Adrenal gland (tissue), 12 donors: ENCODE data around the gene NAALADL2. TPM values are rescaled to one million over a fixed set of nuclear protein-coding genes. Genes with fewer than 3 reads are reported as not detected.

ENCODE experiments used
- DNase-seq, 7 donors: peaks; one replicate each; pipeline ENCODE4 v3.0.0-alpha.2; 2019 to 2020
- H3K27ac ChIP-seq, 5 donors: fragments of 200-600 bp; sonication (generic) in 4 of 5; 1 replicate in 3 of 5; 2 replicates in 2 of 5; pipeline versions ENCODE4 v1.5.1 to v1.8.0; 2016 to 2020; ENCODE audit warnings: mild to moderate bottlenecking in 1 of 5
- H3K27me3 ChIP-seq: fragments of 200-600 bp; 2 replicates; pipeline ENCODE4 v1.8.0; 2021
- H3K36me3 ChIP-seq, 2 donors: fragments of 200-600 bp; replicated peaks in 1 of 2; 1 replicate in 1 of 2; 2 replicates in 1 of 2; pipeline versions ENCODE4 v1.5.1 to v1.8.0; 2018 to 2022
- H3K4me1 ChIP-seq, 2 donors: fragments of 200-600 bp; replicated peaks in 1 of 2; 1 replicate in 1 of 2; 2 replicates in 1 of 2; pipeline versions ENCODE4 v1.5.1 to v1.8.0; 2018 to 2021
- H3K4me3 ChIP-seq, 4 donors: fragments of 200-600 bp; sonication (generic) in 3 of 4; one replicate each; pipeline ENCODE4 v1.5.1; 2016 to 2018
- H3K9me3 ChIP-seq, 3 donors: fragments of 200-600 bp; sonication (generic) in 1 of 3; replicated peaks in 1 of 3; 1 replicate in 2 of 3; 2 replicates in 1 of 3; pipeline versions ENCODE4 v1.5.1 to v1.8.0; 2016 to 2021
- POLR2A ChIP-seq, 2 donors: fragments of 450-650 bp; IDR thresholded peaks; one replicate each; pipeline ENCODE4 v1.6.1; 2017; ENCODE audit warnings: antibody characterized with exemption in 2 of 2, mild to moderate bottlenecking in 2 of 2, moderate library complexity in 1 of 2
- WGBS, 4 donors: extraction: QIAGEN DNeasy Blood & Tissue Kit in 2 of 4; methylation state at CpG; one replicate each; pipeline versions ENCODE4 v1.1.5 to v1.1.7; 2013 to 2017; 5-methylcytosine and 5-hydroxymethylcytosine counted together
- intact Hi-C, 2 donors: fragments of 100-400 bp; cut with DNase I; formaldehyde crosslinking; loops; one replicate each; pipeline versions ENCODE4 v1.14.1 to v1.15.0; 2022 to 2023
- polyA plus RNA-seq, 3 donors: library from polyadenylated mRNA; stranded (reverse); fragments of 200-250 nt in 2 of 3; fragments of 350-450 nt in 1 of 3; fragmentation: Illumina TruSeq in 1 of 3; extraction: RNeasy Lipid Tissue Mini Kit (QIAGEN cat#74804) in 1 of 3; gene quantifications; one replicate each; pipeline ENCODE4 v1.2.3, GENCODE V29; 2013 to 2014
- total RNA-seq, 9 donors: library from RNA; depleted of rRNA in 4 of 9; stranded (reverse); fragments of >200 nt in 4 of 9; fragments of 120-200 nt in 1 of 9; fragmentation: NEBNext Ultra II Directional in 1 of 9; extraction: Animal tissue kit (Norgen Biotek cat#: 25700) in 1 of 9; gene quantifications; one replicate each; pipeline versions ENCODE4 v1.1.0 to v1.2.4, GENCODE V29; 2013 to 2023
- TF ChIP-seq, protein P1 (sequence below), 6 experiments: fragments of 450-650 bp in 4 of 6; fragments of 200-600 bp in 2 of 6; sonication (generic) in 1 of 6; IDR thresholded peaks; 1 replicate in 5 of 6; 2 replicates in 1 of 6; pipeline versions ENCODE4 v1.5.1 to v1.8.0; 2016 to 2021; ENCODE audit warnings: antibody characterized with exemption in 6 of 6, mild to moderate bottlenecking in 2 of 6, moderate library complexity in 1 of 6
- donor health status: healthy with polysubstance abuse.
- donor health status: Bipolar disorder and iron deficiency.
- donor health status: DM: yes; HTN: yes; CAD: no.
- donor health status: DM: no; HTN: no; CAD: no.
- donor health status: DM: no; HTN: no; CAD: no.
- donor health status: DM: yes; HTN: yes; CAD: no.

The NAALADL2 gene
- total and polyA plus RNA-seq, 12 donors = 0.24 to 7.8 (median 4.8) TPM

- no peak for TF ChIP-seq POLR2A (IDR thresholded peaks at IDR 0.05)
- TF ChIP-seq, protein P1, sequence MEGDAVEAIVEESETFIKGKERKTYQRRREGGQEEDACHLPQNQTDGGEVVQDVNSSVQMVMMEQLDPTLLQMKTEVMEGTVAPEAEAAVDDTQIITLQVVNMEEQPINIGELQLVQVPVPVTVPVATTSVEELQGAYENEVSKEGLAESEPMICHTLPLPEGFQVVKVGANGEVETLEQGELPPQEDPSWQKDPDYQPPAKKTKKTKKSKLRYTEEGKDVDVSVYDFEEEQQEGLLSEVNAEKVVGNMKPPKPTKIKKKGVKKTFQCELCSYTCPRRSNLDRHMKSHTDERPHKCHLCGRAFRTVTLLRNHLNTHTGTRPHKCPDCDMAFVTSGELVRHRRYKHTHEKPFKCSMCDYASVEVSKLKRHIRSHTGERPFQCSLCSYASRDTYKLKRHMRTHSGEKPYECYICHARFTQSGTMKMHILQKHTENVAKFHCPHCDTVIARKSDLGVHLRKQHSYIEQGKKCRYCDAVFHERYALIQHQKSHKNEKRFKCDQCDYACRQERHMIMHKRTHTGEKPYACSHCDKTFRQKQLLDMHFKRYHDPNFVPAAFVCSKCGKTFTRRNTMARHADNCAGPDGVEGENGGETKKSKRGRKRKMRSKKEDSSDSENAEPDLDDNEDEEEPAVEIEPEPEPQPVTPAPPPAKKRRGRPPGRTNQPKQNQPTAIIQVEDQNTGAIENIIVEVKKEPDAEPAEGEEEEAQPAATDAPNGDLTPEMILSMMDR (IDR thresholded peaks at IDR 0.05) = no peak
- Histone ChIP-seq H3K27ac (no peak overlapping the region), H3K4me3 (no peak overlapping the region), H3K9me3 (no peaks in the 10 kb centered on the region), H3K4me1 (no peaks in the 10 kb centered on the region), H3K27me3 (no peaks in the 10 kb centered on the region), H3K36me3 (no peaks in the 10 kb centered on the region)
- no peak for DNase-seq
- WGBS, 4 donors = 69 to 85% (median 77%) methylated on average over 3 of the region's 3 CpGs
- intact Hi-C loops = no loop called here
These were observed 787.7 kb downstream of the NAALADL2 start for GRCh38 chr3:175646865-175647264.

DNA sequence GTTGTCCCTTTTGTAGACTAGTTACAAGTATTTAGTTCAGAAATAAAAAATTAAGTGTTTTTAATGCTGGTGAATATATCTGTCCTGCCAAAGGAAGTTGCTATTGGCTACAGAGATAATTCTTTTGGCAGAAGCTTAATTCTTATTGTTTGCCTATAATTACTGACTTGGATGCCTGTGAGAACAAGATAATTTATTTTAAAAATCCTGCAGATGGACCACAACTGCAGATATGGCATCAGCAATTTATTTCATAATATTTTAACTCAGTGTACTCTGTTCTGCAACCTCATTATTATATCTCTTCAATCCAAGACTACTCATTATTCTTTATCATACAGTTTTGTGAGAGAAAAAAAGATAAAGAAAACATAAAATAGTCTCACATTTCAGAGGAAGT lies 789.8 kb downstream of the NAALADL2 start:
- intact Hi-C loops = no loop called here
- H3K4me1 ChIP-seq = no peaks in the 10 kb centered on the region
- H3K4me3 ChIP-seq = no peak overlapping the region
- H3K27me3 ChIP-seq = no peaks in the 10 kb centered on the region
- H3K36me3 ChIP-seq = no peaks in the 10 kb centered on the region
- no peaks in the 10 kb centered on the region for H3K9me3 ChIP-seq
- DNase-seq = no peak
- no peak for TF ChIP-seq POLR2A (IDR thresholded peaks at IDR 0.05)
- TF ChIP-seq, protein P1 (IDR thresholded peaks at IDR 0.05) = no peak
- H3K27ac ChIP-seq = no peak overlapping the region

- Histone ChIP-seq H3K9me3 (no peaks in the 10 kb centered on the region), H3K36me3 (no peaks in the 10 kb centered on the region), H3K27me3 (no peaks in the 10 kb centered on the region), H3K27ac (no peak overlapping the region), H3K4me3 (no peak overlapping the region), H3K4me1 (no peaks in the 10 kb centered on the region)
- intact Hi-C loops = no loop called here
- DNase-seq = no peak
- WGBS, 4 donors = 58 to 68% (median 62%) methylated on average over 5 of the region's 5 CpGs
- TF ChIP-seq, protein P1 (IDR thresholded peaks at IDR 0.05) = no peak
- TF ChIP-seq POLR2A (IDR thresholded peaks at IDR 0.05) = no peak
These were observed 792.6 kb downstream of the NAALADL2 start for GRCh38 chr3:175651716-175652115.

- TF ChIP-seq, protein P1 (IDR thresholded peaks at IDR 0.05) = no peak
- TF ChIP-seq POLR2A (IDR thresholded peaks at IDR 0.05) = no peak
- WGBS, 4 donors = 74 to 77% (median 75%) methylated on average over 3 of the region's 3 CpGs
- intact Hi-C loops = no loop called here
- DNase-seq = no peak
- Histone ChIP-seq H3K4me3 (no peak overlapping the region), H3K27ac (no peak overlapping the region), H3K4me1 (no peaks in the 10 kb centered on the region), H3K27me3 (no peaks in the 10 kb centered on the region), H3K9me3 (no peaks in the 10 kb centered on the region), H3K36me3 (no peaks in the 10 kb centered on the region)
These were observed 796.2 kb downstream of the NAALADL2 start for GRCh38 chr3:175655351-175655750.
